Raji (cell line): Measurements from ENCODE around the gene PAK5.

Experiments
- POLR2A ChIP-seq: IDR thresholded peaks from 2 replicates; pipeline ENCODE4 v1.6.1; 2011; ENCODE audit warnings: low read depth, low read length, control low read depth; ENCODE audit not compliant: insufficient read depth

Gene PAK5

DNA sequence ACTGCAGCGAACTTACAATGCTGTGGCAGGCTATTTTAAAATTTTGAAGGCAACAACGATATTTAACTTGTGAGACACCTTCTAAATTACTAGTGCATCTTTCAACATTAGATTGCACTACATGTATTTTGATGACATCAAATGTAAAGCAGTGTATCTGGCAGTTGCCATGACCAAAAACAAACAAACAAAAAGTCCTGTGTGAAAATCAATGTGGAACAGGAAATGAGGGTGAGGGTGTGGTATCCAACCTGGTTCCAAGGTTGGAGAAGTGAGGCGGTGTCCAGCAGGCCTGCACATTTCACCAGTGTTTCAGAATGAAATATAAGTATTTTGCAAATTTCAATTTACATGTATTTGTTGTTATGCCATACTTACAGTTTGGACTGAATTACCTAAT is 212.5 kb downstream of the PAK5 start:
- TF ChIP-seq POLR2A: no peak

DNA sequence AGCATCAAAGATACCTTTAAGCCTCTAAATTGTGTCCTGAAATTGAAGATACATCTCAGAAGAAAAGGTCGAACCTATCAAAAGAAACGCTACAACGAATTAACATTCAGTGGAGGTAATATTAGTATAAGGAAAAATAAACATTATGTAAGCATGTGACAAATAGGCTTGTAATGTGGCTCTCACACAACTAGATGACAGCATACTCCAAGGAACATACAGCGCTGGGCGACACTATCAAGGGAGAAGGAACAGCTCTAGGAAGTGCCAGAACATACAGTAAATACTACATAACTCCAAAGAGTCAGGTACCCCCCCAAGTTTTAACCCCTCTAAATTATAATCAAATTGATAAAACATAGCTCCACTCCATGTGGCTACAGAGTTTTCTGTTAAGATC is 220.9 kb downstream of the PAK5 start:
- no peak for TF ChIP-seq POLR2A

DNA sequence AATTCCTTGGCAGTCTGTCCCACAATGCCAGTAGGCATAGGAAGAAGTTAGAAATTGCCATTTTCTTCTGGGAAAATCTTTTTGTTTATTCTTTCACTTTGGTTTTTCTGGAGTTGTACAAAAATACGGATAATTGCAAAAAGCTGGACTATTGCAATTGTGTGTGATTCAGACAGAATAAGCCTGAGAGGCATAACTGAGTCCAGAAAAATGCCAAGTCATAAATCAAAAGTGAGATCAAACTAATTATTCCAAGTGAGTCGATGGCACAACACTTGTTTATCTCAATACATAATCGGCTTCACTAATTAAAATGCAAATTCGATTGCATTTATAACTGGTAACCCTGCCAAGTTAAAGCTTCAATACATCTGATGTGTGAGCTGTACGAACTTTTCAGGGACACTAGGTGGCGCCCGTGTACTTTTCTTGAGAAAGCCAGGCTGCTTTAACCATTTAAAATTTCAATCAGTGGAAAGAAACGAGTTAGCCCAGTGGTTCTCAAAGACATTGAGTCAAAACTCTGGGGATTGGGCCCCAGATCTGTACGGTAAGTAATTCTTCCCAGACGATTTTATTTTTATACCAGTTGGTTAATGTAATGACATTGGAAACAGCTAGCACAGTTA is 221.9 kb downstream of the PAK5 start:
- TF ChIP-seq POLR2A: no peak

DNA sequence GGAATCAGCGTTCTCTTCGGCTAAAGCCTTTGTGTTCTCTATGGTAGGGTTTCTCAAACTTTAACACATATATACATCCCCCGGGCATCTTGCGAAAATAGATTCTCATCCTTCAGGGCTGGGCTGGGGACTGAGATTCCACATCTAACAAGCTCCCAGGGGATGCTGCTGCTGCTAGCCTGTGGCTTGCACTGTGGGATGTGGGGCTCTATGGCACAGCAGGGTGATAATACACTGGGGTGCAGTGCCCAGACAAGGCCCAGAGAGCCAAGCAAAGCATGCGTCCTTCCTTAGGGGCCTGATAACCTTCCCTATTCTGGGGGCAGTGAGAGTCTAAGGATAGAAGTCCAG is 222.4 kb downstream of the PAK5 start:
- no peak for TF ChIP-seq POLR2A

DNA sequence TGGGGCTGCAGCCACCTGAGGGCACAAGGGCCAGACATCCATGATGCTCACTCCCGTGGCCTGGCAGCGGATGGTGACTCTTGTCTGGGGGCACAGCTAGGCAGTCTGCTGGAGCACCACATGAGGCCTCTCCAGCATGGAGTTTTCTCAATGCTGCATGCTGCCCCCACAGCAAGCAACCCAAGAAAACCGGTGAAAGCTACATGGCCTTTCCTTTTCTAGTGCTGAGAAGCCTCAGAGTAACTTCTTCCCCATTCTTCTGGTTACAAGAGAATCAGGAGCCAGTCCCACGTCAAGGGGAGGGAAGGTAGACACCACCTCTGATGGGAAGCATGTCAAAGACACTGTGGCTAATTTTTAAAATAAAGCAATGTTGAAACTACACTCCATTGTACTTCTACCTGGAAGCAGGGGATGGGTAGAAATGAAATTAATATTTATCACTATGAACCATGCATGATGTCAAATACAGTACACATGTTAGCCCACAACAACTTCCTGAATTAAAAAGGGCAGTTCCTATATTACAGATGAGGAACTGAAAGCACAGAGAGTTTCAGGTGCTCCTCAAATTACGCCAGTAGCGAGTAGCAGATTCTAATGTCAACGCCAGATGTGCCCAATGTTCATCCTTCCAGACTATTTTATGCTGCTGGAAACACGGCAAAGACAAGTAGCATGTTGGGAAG is 223.0 kb downstream of the PAK5 start:
- TF ChIP-seq POLR2A: no peak

DNA sequence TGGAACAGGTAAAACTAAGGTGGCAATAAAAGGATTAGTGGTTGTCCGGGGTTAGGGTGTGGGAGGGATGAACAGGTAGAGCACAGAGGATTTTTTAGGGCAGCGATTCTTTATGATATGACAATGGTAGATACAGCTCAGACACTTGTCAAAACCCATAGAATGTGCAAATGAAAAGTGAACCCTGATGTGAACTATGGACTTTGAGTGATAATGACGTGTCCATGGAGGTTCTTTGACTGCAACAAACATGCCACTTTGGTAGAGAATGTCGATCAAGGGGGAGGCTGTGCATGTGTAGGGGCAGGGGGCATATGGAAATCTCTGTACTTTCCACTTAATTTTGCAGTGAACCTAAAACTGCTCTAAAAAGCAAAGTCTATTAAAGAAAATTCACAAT is 223.8 kb downstream of the PAK5 start:
- no peak for TF ChIP-seq POLR2A

DNA sequence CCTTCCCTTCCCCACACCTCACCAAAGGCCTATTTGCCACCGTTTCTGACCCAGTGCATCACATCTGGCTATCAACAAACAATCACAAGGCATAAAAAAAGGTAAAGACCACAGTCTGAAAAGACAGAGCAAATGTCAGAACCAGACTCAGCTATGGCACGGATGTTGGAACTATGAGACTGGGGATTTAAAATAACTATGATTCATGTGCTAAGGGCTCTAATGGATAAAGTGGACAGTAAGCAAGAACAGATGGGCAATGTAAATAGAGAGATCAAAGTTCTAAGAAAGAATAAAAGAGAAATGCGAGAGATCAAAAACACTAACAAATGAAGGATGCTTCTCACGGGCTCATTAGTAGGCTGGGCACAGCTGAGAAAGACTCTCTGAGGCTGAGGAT is 225.0 kb downstream of the PAK5 start:
- no peak for TF ChIP-seq POLR2A

DNA sequence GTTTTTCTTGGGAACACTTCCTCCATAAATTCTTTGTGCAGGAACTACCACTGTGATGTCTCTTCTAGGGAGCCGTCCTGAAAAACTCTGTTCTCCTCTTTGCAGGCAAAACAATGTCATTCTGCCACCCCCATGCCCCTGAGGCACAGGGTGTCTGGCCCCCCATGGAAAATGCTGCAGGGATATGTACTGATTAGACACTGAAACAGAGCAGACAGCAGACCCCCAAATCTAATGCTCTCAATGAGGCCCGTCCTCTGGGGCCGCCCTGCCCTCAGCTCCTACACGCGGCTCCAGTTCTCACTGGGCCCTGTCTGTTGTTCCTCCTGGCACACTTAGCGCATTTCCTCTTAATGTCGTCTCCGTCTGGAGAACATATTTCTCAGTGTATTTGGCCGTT is 227.0 kb downstream of the PAK5 start:
- no peak for TF ChIP-seq POLR2A

DNA sequence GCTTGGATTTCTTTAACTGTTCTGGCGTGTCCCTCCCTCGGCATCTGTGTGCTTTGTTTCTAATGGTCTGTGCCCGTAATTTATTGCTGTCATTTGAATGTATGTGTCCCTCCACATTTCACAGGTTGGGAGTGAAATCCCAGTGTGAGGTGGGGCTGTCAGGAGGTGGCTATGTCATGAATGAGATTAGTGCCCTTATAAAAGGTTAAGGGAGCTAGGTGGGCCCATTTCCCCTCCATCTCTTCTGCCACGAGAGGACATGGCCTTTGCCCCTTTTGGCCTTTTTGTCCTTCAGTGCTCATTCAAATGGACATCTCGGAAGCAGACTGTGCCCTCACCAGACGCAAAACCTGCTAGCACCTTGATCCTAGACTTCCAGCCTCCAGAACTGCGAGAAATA is 228.2 kb downstream of the PAK5 start:
- no peak for TF ChIP-seq POLR2A

DNA sequence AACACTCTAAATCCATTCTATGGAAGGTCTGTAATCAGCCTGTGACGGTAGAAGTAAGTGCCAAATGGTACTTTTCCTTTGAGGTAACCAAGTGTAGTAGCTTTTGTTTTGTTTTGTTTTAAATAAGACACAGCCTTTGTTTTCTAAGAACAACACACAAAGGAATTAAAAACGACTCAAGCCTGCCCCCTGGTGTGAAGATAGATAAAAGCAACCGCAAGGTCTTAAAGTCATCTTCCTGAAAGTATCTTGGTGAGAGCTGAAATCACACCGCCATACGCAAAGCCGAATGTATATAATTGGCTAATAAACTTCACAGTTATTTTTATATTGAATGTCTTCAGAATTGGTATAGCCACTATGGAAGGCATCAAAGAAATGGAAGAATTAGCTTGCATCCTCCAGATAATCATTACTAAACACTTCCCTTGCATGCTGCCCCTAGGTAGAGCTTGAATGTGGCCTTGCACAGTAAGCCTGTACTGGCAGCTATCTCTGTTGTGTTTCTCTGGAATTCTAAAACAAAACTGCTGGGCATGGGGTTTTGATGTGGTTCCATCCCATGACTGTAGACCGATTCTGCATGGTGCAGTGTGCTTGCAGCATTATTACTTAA is 228.9 kb downstream of the PAK5 start:
- TF ChIP-seq POLR2A: no peak

DNA sequence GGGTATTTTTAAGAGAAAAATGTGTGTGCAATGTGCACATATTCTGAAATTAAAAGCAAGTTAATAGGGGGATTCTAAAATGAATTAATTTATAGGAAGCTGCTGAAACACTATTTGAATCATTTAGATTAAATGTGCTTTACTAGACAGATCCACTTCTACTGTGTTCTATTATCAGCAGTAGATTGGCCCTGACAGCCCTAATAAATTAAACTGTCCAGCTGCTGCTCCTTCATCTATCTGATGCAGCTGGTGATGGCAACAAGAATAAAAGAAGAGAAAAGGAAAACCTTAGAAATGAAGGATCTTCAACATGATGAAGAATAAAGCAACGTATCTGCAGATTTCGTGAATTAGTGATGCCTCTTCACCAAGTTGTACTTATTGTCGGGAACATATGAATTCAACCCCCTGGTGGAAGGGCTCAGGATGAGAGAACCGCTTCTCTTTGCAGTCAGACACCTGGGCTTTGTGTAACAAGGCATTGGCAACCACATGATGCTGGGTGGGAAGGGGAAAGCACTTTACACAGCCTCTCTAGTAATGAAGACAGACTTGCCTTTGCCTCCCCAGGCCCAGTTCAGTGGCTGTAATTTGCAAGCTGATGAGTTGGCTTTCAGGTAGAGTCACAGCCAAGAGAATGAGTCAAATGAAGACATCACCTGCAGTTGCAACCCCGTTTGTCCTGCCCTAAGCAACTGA is 230.1 kb downstream of the PAK5 start:
- TF ChIP-seq POLR2A: no peak

DNA sequence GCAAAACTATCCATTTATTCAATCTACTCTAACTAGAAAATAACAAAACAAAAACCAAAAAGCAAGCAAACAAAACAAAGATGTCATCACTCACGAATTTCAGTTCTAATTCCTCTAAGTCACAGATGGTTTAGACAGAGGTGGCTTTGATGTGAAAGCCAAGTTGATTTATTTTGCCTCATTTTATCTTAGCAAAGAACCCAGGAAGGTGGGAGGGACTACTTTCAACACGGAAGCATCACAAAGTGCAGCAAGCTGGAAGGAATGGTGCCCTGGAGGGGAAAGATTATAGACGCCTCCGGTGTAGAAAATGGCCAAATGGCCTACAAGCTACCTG is 236.1 kb downstream of the PAK5 start:
- no peak for TF ChIP-seq POLR2A

DNA sequence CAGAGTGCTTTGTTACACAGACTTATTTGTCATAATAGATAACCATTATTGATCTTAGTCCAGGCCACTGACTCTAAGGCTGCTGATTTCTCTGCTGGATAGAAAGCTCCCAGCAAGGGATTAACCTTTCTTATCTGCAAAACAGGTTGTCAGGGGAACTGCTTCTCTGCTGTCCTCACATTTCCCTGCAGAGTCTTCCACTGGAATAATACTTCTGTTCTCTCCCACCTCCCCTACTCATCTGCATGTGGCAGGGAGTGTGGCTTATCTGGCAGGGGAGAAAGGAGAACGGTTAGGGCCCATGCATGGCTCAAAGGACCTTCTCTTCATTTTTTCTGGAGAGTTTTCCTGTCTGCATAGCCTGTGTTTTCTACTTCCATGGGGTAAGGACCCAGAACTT is 238.3 kb downstream of the PAK5 start:
- no peak for TF ChIP-seq POLR2A

DNA sequence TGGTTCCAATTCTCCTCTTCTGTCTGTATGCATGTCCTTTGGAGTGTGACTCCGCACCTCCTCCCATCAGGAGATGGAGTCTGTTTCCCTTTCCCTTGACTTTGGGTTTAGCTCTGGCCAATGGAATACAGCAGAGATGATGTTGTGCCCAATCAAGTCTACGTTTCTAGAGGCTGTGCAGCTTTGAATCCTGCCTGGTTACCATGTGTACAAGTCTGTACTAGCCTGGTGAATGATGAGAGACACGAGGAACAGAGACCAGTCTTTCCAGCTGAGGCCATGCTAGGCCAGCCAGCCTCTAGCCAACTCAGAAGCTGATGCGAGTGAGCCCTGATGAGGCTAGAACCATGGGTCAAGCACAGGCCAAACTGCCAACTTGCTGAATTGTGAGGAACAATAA is 241.3 kb downstream of the PAK5 start:
- TF ChIP-seq POLR2A: no peak

DNA sequence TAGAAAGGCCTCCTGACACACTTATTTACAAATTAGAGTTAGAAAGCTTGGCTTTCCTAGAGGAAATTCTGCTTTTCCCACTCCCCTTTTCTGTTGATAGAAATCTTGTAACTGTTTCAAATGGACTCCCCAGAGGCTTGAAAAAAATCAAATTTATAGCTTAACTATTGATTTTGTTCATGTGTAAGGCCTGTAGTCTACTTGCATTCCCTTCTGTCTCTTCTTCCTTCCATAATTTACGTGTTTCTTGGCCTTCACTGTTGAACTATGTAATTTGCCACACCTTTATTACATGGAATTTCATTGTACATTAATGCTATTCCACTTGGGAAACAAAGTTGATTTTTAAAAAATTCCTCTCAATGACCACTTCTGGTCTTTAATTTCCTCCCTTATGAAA is 243.1 kb downstream of the PAK5 start:
- no peak for TF ChIP-seq POLR2A

DNA sequence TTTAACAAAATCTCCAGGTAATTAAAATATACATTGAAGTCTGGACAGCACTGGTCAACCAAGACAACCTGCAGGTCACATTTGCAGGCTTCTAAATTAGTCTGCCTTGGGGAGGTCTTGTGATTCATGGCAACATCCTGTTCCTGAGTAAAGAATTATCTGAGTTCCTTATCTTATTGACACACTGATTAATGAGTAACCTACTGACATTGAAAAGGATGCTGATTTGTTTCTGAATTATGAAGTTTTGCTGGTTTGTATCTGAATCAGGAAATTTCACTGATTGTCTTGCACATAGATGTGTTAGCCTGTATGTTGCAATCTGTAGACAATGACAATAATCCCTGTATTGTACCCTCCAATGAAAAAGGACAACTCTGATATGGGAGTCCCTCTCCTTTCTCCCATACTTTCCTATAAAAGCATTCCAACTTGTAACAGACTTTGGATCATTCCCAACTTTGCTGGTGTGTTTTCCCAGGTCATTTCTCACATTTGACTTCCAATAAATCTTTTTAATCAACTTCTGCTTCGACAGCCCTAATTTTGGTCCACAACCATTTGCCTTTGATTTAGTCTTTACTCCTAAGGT is 244.5 kb downstream of the PAK5 start:
- TF ChIP-seq POLR2A: no peak
